Ovary (tissue), 9 donors: ENCODE results near the gene DNAI2. TPM values are rescaled to one million over a fixed set of nuclear protein-coding genes. Genes with fewer than 3 reads are reported as not detected.

Experiments used
- DNase-seq, 5 donors: peaks; one replicate each; pipeline ENCODE4 v3.0.0-alpha.2; 2019 to 2020
- H3K27ac ChIP-seq, 2 donors: fragments of 200-600 bp; one replicate each; pipeline versions ENCODE4 v1.5.1 to v1.8.0; 2019 to 2022
- H3K27me3 ChIP-seq: fragments of 200-600 bp; one replicate; pipeline ENCODE4 v1.8.0; 2022
- H3K36me3 ChIP-seq: fragments of 200-600 bp; sonication (generic); one replicate; pipeline ENCODE4 v1.5.1; 2019
- H3K4me1 ChIP-seq: one replicate; pipeline ENCODE4 v1.8.1; 2013; ENCODE audit warnings: mild to moderate bottlenecking, moderate library complexity; ENCODE audit not compliant: insufficient read depth
- H3K4me3 ChIP-seq: fragments of 200-600 bp; sonication (generic); one replicate; pipeline ENCODE4 v1.5.1; 2017
- H3K9me3 ChIP-seq, 2 donors: fragments of 200-600 bp in 1 of 2; sonication (generic) in 1 of 2; one replicate each; pipeline versions ENCODE4 v1.5.1 to v1.8.1; 2013 to 2019; ENCODE audit warnings: mild to moderate bottlenecking in 1 of 2, moderate library complexity in 1 of 2
- EP300 ChIP-seq: sonication (generic); formaldehyde crosslinking; IDR thresholded peaks from one replicate; pipeline ENCODE4 v1.6.1; 2017; ENCODE audit warnings: antibody characterized with exemption
- POLR2A ChIP-seq: fragments of 450-650 bp; IDR thresholded peaks from one replicate; pipeline ENCODE4 v1.6.1; 2017; ENCODE audit warnings: antibody characterized with exemption, mild to moderate bottlenecking, moderate library complexity
- WGBS, 3 donors: extraction: QIAGEN DNeasy Blood & Tissue Kit in 1 of 3; methylation state at CpG; one replicate each; pipeline versions ENCODE4 v1.1.5 to v1.1.7; 2013 to 2017; 5-methylcytosine and 5-hydroxymethylcytosine counted together
- intact Hi-C, 4 donors: fragments of 100-400 bp; cut with DNase I; formaldehyde crosslinking; loops; one replicate each; pipeline versions ENCODE4 v1.11.0 to v1.15.1; 2022 to 2023
- polyA plus RNA-seq, 2 donors: library from polyadenylated mRNA; stranded (reverse); fragments of 200-250 nt in 1 of 2; fragments of 350-450 nt in 1 of 2; fragmentation: Illumina TruSeq in 1 of 2; extraction: RNeasy Lipid Tissue Mini Kit (QIAGEN cat#74804) in 1 of 2; gene quantifications; one replicate each; pipeline ENCODE4 v1.2.3, GENCODE V29; 2013 to 2014
- total RNA-seq, 7 donors: library from RNA; depleted of rRNA in 2 of 7; stranded (reverse); fragments of >200 nt in 2 of 7; fragmentation: NEBNext Ultra II Directional in 3 of 7; extraction: Animal tissue kit (Norgen Biotek cat#: 25700) in 3 of 7; gene quantifications; one replicate each; pipeline versions ENCODE4 v1.1.0 to v1.2.4, GENCODE V29; 2016 to 2023
- TF ChIP-seq, protein P1 (sequence below), 3 donors: fragments of 450-650 bp in 2 of 3; fragments of 200-600 bp in 1 of 3; IDR thresholded peaks; one replicate each; pipeline versions ENCODE4 v1.5.1 to v1.8.0; 2016 to 2022; ENCODE audit warnings: antibody characterized with exemption in 3 of 3, mild to moderate bottlenecking in 1 of 3
- donor health status: DM: no; HTN: no; CAD: no; lungs with moderate emphysema.
- donor health status: DM: no; HTN: no; CAD: no.
- donor health status: Bipolar disorder and iron deficiency.
- donor health status: DM: yes; HTN: yes; CAD: no.
- donor health status: DM: no; HTN: no; CAD: no.
- donor health status: DM: yes; HTN: yes; CAD: no.

DNAI2 gene
- total and polyA plus RNA-seq, 9 donors, result 0.07 to 12.2 (median 0.66) TPM; not detected in 3

DNA sequence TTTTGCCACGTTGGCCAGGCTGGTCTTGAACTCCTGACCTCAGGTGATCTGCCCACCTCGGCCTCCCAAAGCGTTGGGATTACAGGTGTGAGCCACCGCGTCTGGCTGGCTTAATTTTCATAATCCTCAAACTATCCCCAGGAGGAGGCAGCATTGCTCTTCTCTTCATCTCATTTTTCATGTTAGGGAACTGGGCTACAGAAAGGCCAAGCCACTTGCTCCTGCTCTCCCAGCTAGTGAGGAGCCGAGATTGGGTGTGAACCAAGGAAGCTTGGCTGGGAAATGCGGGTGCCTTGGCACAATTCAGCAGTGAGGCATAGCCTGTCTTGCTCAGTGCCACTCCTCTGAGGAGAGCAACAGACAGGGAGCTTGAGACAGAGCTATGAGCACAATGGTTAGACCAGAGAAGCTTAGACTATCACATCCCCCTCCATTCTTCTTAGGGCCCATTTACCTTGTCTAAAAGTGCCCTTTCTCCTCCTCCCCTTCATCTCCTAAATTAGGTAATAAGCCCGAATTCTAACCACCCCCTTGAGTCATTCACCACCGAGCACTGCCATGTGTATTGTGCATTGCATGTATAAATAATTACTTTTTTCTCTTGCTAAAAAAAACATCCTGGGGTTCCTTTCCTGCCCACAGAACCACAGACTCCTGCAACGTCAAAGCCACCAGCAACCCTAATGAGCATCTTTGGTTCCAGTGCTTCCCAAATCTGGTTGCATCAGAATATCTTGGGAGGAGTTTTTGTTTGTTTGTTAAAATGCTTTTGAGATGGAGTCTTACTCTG, 32.0 kb downstream of the DNAI2 start:
- DNase-seq, result no peak
- Histone ChIP-seq H3K9me3 (no peaks in the 10 kb centered on the region), H3K36me3 (no peaks in the 10 kb centered on the region), H3K4me1 (no peaks in the 10 kb centered on the region), H3K27ac (no peak overlapping the region), H3K27me3 (no peaks in the 10 kb centered on the region), H3K4me3 (no peak overlapping the region)
- intact Hi-C loops, result loop anchor here in 1 of 4 donors (5.0 kb wide), 1 partner anchor 41 kb away; no protein-coding TSS in a partner anchor
- WGBS, 3 donors, result 76 to 85% (median 78%) methylated on average over 10 of the region's 10 CpGs
- no peak for TF ChIP-seq POLR2A
- TF ChIP-seq, protein P1, sequence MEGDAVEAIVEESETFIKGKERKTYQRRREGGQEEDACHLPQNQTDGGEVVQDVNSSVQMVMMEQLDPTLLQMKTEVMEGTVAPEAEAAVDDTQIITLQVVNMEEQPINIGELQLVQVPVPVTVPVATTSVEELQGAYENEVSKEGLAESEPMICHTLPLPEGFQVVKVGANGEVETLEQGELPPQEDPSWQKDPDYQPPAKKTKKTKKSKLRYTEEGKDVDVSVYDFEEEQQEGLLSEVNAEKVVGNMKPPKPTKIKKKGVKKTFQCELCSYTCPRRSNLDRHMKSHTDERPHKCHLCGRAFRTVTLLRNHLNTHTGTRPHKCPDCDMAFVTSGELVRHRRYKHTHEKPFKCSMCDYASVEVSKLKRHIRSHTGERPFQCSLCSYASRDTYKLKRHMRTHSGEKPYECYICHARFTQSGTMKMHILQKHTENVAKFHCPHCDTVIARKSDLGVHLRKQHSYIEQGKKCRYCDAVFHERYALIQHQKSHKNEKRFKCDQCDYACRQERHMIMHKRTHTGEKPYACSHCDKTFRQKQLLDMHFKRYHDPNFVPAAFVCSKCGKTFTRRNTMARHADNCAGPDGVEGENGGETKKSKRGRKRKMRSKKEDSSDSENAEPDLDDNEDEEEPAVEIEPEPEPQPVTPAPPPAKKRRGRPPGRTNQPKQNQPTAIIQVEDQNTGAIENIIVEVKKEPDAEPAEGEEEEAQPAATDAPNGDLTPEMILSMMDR (IDR thresholded peaks at IDR 0.05), result no peak
- no peak for TF ChIP-seq EP300

- Histone ChIP-seq H3K4me1 (no peaks in the 10 kb centered on the region), H3K9me3 (peaks cover 0 to 4% of the 10 kb centered on the region in 2 donors), H3K36me3 (no peaks in the 10 kb centered on the region), H3K27me3 (no peaks in the 10 kb centered on the region), H3K4me3 (no peak overlapping the region), H3K27ac (no peak overlapping the region)
- intact Hi-C loops, result loop anchor here in 1 of 4 donors (5.0 kb wide), 1 partner anchor 39 kb away; no protein-coding TSS in a partner anchor
- TF ChIP-seq, protein P1 (IDR thresholded peaks at IDR 0.05), result no peak
- TF ChIP-seq POLR2A (no peak), EP300 (no peak)
- 63 to 73% (median 71%) methylated on average over 15 of the region's 15 CpGs for WGBS, 3 donors
- DNase-seq, result no peak
Measured at GRCh38 chr17:74307984-74308773, 34.1 kb downstream of the DNAI2 start.

DNA sequence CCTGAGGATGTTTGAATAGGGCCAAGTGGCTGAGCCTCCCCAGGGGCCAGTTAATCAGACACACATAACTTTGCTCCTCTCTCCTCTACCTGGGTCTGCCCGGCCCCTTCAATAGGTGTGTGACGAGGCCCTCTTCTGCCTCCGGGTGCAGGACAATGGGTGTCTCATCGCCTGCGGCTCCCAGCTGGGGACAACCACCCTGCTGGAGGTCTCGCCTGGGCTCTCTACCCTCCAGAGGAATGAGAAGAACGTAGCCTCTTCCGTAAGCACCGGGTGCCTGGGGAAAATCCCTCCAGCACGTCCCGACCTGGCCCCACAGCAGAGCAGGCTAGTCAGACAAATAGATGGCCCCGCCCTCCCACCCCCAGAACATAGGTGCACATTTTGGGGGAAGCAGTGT, 35.9 kb downstream of the DNAI2 start:
- no peak for DNase-seq
- WGBS, 3 donors, result 71 to 78% (median 76%) methylated on average over 12 of the region's 12 CpGs
- intact Hi-C loops, result loop anchor here in 1 of 4 donors (5.0 kb wide), 1 partner anchor 37 kb away; no protein-coding TSS in a partner anchor
- no peaks in the 10 kb centered on the region for H3K4me1 ChIP-seq
- H3K4me3 ChIP-seq, result no peak overlapping the region
- H3K9me3 ChIP-seq, result peaks cover 0 to 4% of the 10 kb centered on the region in 2 donors
- no peaks in the 10 kb centered on the region for H3K36me3 ChIP-seq
- H3K27ac ChIP-seq, result no peak overlapping the region
- H3K27me3 ChIP-seq, result no peaks in the 10 kb centered on the region
- TF ChIP-seq EP300, result no peak
- TF ChIP-seq, protein P1 (IDR thresholded peaks at IDR 0.05), result no peak
- TF ChIP-seq POLR2A, result no peak

GRCh38 chr17:74314877-74315276, 40.8 kb downstream of the DNAI2 start:
- Histone ChIP-seq H3K4me1 (no peaks in the 10 kb centered on the region), H3K27me3 (no peaks in the 10 kb centered on the region), H3K4me3 (no peak overlapping the region), H3K27ac (no peak overlapping the region), H3K9me3 (peaks cover 0 to 4% of the 10 kb centered on the region in 2 donors), H3K36me3 (no peaks in the 10 kb centered on the region)
- DNase-seq, result no peak
- 87 to 90% (median 89%) methylated on average over 15 of the region's 15 CpGs for WGBS, 3 donors
- intact Hi-C loops, result no loop called here
- TF ChIP-seq, protein P1 (IDR thresholded peaks at IDR 0.05), result no peak
- TF ChIP-seq EP300, result no peak
- no peak for TF ChIP-seq POLR2A
